ENCODE results near the gene FILIP1L. TPM values are rescaled to one million over a fixed set of nuclear protein-coding genes. Genes with fewer than 3 reads are reported as not detected.

Gene FILIP1L
- total RNA-seq, 3 donors from 2014 or later, result 19.8 to 23.7 (median 23.3) TPM

GRCh38 chr3:99829844-99830243, 284.5 kb downstream of the FILIP1L start:
- no peak for TF ChIP-seq CTCF (IDR thresholded peaks at IDR 0.05)
- no peak for TF ChIP-seq POLR2A (IDR thresholded peaks at IDR 0.05)
- TF ChIP-seq POLR2AphosphoS5 (IDR thresholded peaks at IDR 0.05), result no peak
- H3K4me3 ChIP-seq, result no peak overlapping the region
- intact Hi-C loops (cut with DNase I; ENCODE audit: low total_unique reads), result loop anchor here (10.0 kb wide), 1 partner anchor 425 kb away; no protein-coding TSS in a partner anchor

GRCh38 chr3:99825004-99825640, 289.2 kb downstream of the FILIP1L start:
- Histone ChIP-seq H3K27me3 (no peaks in the 10 kb centered on the region), H3K36me3 (no peaks in the 10 kb centered on the region), H3K4me3 (no peak overlapping the region), H3K27ac (no peak overlapping the region), H3K9me3 (no peaks in the 10 kb centered on the region), H3K4me1 (no peaks in the 10 kb centered on the region)
- TF ChIP-seq CTCF (IDR thresholded peaks at IDR 0.05), result no peak
- no peak for TF ChIP-seq POLR2AphosphoS5 (IDR thresholded peaks at IDR 0.05)
- TF ChIP-seq POLR2A (IDR thresholded peaks at IDR 0.05), result no peak
- intact Hi-C loops (cut with DNase I; ENCODE audit: low total_unique reads), result no loop called here
- no peak for DNase-seq (ENCODE audit: low spot score in 2 of 2)

More at GRCh38 chr3:99829844-99830243, 284.5 kb downstream of the FILIP1L start:
- DNase-seq (ENCODE audit: low spot score in 2 of 2), result no peak
- Histone ChIP-seq H3K27ac (no peak overlapping the region), H3K27me3 (no peaks in the 10 kb centered on the region), H3K9me3 (no peaks in the 10 kb centered on the region), H3K36me3 (no peaks in the 10 kb centered on the region), H3K4me1 (no peaks in the 10 kb centered on the region)

GRCh38 chr3:99823723-99824711, 290.3 kb downstream of the FILIP1L start:
- H3K27me3 ChIP-seq, result no peaks in the 10 kb centered on the region
- no peaks in the 10 kb centered on the region for H3K36me3 ChIP-seq
- no peaks in the 10 kb centered on the region for H3K9me3 ChIP-seq
- TF ChIP-seq POLR2AphosphoS5 (IDR thresholded peaks at IDR 0.05), result no peak
- TF ChIP-seq CTCF (IDR thresholded peaks at IDR 0.05), result no peak
- TF ChIP-seq POLR2A (IDR thresholded peaks at IDR 0.05), result no peak
- H3K27ac ChIP-seq, result no peak overlapping the region
- intact Hi-C loops (cut with DNase I; ENCODE audit: low total_unique reads), result no loop called here
- no peaks in the 10 kb centered on the region for H3K4me1 ChIP-seq
- no peak for DNase-seq (ENCODE audit: low spot score in 2 of 2)
- H3K4me3 ChIP-seq, result no peak overlapping the region

GRCh38 chr3:99818818-99819217, 295.5 kb downstream of the FILIP1L start:
- Histone ChIP-seq H3K36me3 (no peaks in the 10 kb centered on the region), H3K27ac (no peak overlapping the region), H3K9me3 (no peaks in the 10 kb centered on the region), H3K27me3 (no peaks in the 10 kb centered on the region), H3K4me3 (peak overlapping the region in 2 of 3 donors; percentile 73 to 77), H3K4me1 (peaks cover 0 to 7% of the 10 kb centered on the region in 2 donors)
- intact Hi-C loops (cut with DNase I; ENCODE audit: low total_unique reads), result no loop called here
- TF ChIP-seq POLR2A (IDR thresholded peaks at IDR 0.05) (no peak), POLR2AphosphoS5 (IDR thresholded peaks at IDR 0.05) (no peak), CTCF (IDR thresholded peaks at IDR 0.05) (no peak)
- DNase-seq (ENCODE audit: low spot score in 2 of 2), result no peak

Measured in breast epithelium (tissue), 4 donors.